C1 segment of cervical spinal cord (tissue), 14 donors: ENCODE results near the gene CYP20A1.
"Not testable (repeated sequence)": the region's sequence is repeated elsewhere in the genome, so short reads cannot be mapped to it uniquely, and the experiment has no call there.

Source experiments
- DNase-seq, 14 donors: peaks; one replicate each; lab custom pipeline; 2025; lab: John Stamatoyannopoulos, UW

Gene CYP20A1

GRCh38 chr2:203238704-203239526, at the start of gene CYP20A1:
Gene CYP20A1, plus strand, starts transcription at chr2:203239018. Its CDS starts 45 bp downstream, at chr2:203239063.
- DNase-seq, result peak; percentile 83 to 98 (median 96)

GRCh38 chr2:203190547-203190946, 48.3 kb upstream of the CYP20A1 start:
- not testable (repeated sequence) for DNase-seq

- DNase-seq, result not testable (repeated sequence)
These were observed 47.8 kb upstream of the CYP20A1 start for GRCh38 chr2:203191026-203191425.

GRCh38 chr2:203191961-203192360, 46.9 kb upstream of the CYP20A1 start:
- no peak for DNase-seq

- DNase-seq, result no peak
These were observed 43.3 kb upstream of the CYP20A1 start for GRCh38 chr2:203195331-203196036.

- no peak for DNase-seq
These were observed 38.0 kb upstream of the CYP20A1 start for GRCh38 chr2:203200866-203201265.

GRCh38 chr2:203201426-203201825, 37.4 kb upstream of the CYP20A1 start:
- no peak for DNase-seq

GRCh38 chr2:203209538-203209937, 29.3 kb upstream of the CYP20A1 start:
- DNase-seq, result no peak

GRCh38 chr2:203225423-203226039, 13.3 kb upstream of the CYP20A1 start:
- no peak for DNase-seq

GRCh38 chr2:203229674-203230073, 9.1 kb upstream of the CYP20A1 start:
- not testable (repeated sequence) for DNase-seq

- no peak for DNase-seq
These were observed 1.2 kb upstream of the CYP20A1 start for GRCh38 chr2:203237346-203238238.

- no peak for DNase-seq
These were observed 520 bp upstream of the CYP20A1 start for GRCh38 chr2:203238292-203238703.

GRCh38 chr2:203240491-203240890, 1.7 kb downstream of the CYP20A1 start:
- peak in 1 of 14 donors; percentile 4 for DNase-seq

GRCh38 chr2:203242518-203242917, 3.7 kb downstream of the CYP20A1 start:
- DNase-seq, result no peak

- no peak for DNase-seq
These were observed 7.8 kb downstream of the CYP20A1 start for GRCh38 chr2:203246646-203247045.

- DNase-seq, result no peak
These were observed 14.0 kb downstream of the CYP20A1 start for GRCh38 chr2:203252818-203253217.

- not testable (repeated sequence) for DNase-seq
These were observed 14.7 kb downstream of the CYP20A1 start for GRCh38 chr2:203253422-203254095.

- no peak for DNase-seq
These were observed 22.7 kb downstream of the CYP20A1 start for GRCh38 chr2:203261326-203262159.

- DNase-seq, result no peak
These were observed 40.5 kb downstream of the CYP20A1 start for GRCh38 chr2:203279288-203279687.
